IMR-90 (cell line): Measurements from ENCODE around the gene OSBPL9. TPM values are rescaled to one million over a fixed set of nuclear protein-coding genes. Genes with fewer than 3 reads are reported as not detected.

Experiments
- ATAC-seq: fragments of 200-7000 bp; cut with Tn5 transposase; 2 replicates; pipeline ENCODE4 v1.9.1; 2020; ENCODE audit warnings: low read depth, mild to moderate bottlenecking, moderate library complexity
- BruUV-seq: library from RNA; stranded (reverse); fragments of 400-500 nt; replicated peaks from 2 replicates; lab custom pipeline; 2021; lab: Mats Ljungman, UMichigan
- CTCF ChIA-PET: fragments of 300-600 bp; formaldehyde crosslinking; extraction: SDS; loops from one replicate; lab custom pipeline; 2021; ENCODE audit warnings: antibody characterized with exemption; lab: Yijun Ruan, JAX
- POLR2A ChIA-PET: fragments of 300-600 bp; sonication (Branson Sonifier 250); formaldehyde crosslinking; loops from one replicate; lab custom pipeline; 2022; ENCODE audit warnings: antibody characterized with exemption; ENCODE audit not compliant: unreplicated experiment; lab: Charles Lee
- DNase-seq: peaks from one replicate; pipeline ENCODE4 v3.0.0; 2013
- H2AFZ ChIP-seq: replicated peaks from 2 replicates; pipeline ENCODE3; 2013; ENCODE audit warnings: low read length, mild to moderate bottlenecking; ENCODE audit not compliant: poor library complexity
- H2AK5ac ChIP-seq: 2 replicates; pipeline ENCODE4 v1.6.1; 2013; ENCODE audit warnings: low read depth, low read length, inconsistent platforms
- H2AK9ac ChIP-seq: replicated peaks from 2 replicates; pipeline ENCODE3; 2013; ENCODE audit warnings: mild to moderate bottlenecking, low read depth, low read length, moderate library complexity; ENCODE audit not compliant: poor library complexity
- H2BK120ac ChIP-seq: 2 replicates; pipeline ENCODE4 v1.6.1; 2013; ENCODE audit warnings: low read depth, low read length, inconsistent platforms
- H2BK15ac ChIP-seq: 3 replicates; pipeline ENCODE4 v1.6.1; 2013; ENCODE audit warnings: low read depth, low read length, inconsistent platforms
- H2BK20ac ChIP-seq: 2 replicates; pipeline ENCODE4 v1.6.1; 2013; ENCODE audit warnings: low read depth, mild to moderate bottlenecking, inconsistent platforms, low read length, moderate library complexity
- H2BK5ac ChIP-seq: 2 replicates; pipeline ENCODE4 v1.6.1; 2013; ENCODE audit warnings: mild to moderate bottlenecking, low read depth, low read length, inconsistent platforms; ENCODE audit not compliant: poor library complexity, severe bottlenecking
- H3K14ac ChIP-seq: replicated peaks from 2 replicates; pipeline ENCODE4 v1.6.1; 2013; ENCODE audit warnings: low read depth, low read length, inconsistent platforms
- H3K18ac ChIP-seq: 2 replicates; pipeline ENCODE4 v1.6.1; 2013; ENCODE audit warnings: low read depth, low read length, control low read depth
- H3K23ac ChIP-seq: 2 replicates; pipeline ENCODE4 v1.6.1; 2013; ENCODE audit warnings: low read depth, low read length, inconsistent platforms
- H3K27ac ChIP-seq: 2 replicates; pipeline ENCODE4 v1.5.1; 2013; ENCODE audit warnings: mild to moderate bottlenecking, control low read depth, low read length; ENCODE audit not compliant: insufficient read depth
- H3K27me3 ChIP-seq: 2 replicates; pipeline ENCODE4 v1.6.1; 2013; ENCODE audit warnings: low read length; ENCODE audit not compliant: control insufficient read depth, insufficient read depth
- H3K36me3 ChIP-seq: 2 replicates; pipeline ENCODE4 v1.6.1; 2013; ENCODE audit warnings: low read length, mixed read lengths; ENCODE audit not compliant: control insufficient read depth, insufficient read depth
- H3K4ac ChIP-seq: 2 replicates; pipeline ENCODE4 v1.6.1; 2013; ENCODE audit warnings: low read depth, low read length, inconsistent platforms
- H3K4me1 ChIP-seq: 2 replicates; pipeline ENCODE4 v1.6.1; 2013; ENCODE audit warnings: low read length, mixed read lengths; ENCODE audit not compliant: control insufficient read depth, insufficient read depth
- H3K4me2 ChIP-seq: 2 replicates; pipeline ENCODE4 v1.6.1; 2013; ENCODE audit warnings: low read depth, mild to moderate bottlenecking, control low read depth, low read length, moderate library complexity
- H3K4me3 ChIP-seq: 2 replicates; pipeline ENCODE4 v1.5.1; 2013; ENCODE audit warnings: low read depth, mild to moderate bottlenecking, control low read depth, low read length, moderate library complexity; ENCODE audit not compliant: insufficient read depth
- H3K56ac ChIP-seq: 2 replicates; pipeline ENCODE4 v1.6.1; 2013; ENCODE audit warnings: low read length, inconsistent platforms; ENCODE audit not compliant: insufficient read depth; ENCODE audit errors: extremely low read depth
- H3K79me1 ChIP-seq, 2 experiments: 2 replicates each; pipeline ENCODE4 v1.6.1; 2013; ENCODE audit warnings: low read length in 2 of 2, inconsistent platforms in 1 of 2, low read depth in 1 of 2
- H3K9ac ChIP-seq: 2 replicates; pipeline ENCODE4 v1.6.1; 2013; ENCODE audit warnings: low read depth, low read length, control low read depth
- H3K9me1 ChIP-seq: 2 replicates; pipeline ENCODE4 v1.6.1; 2013; ENCODE audit warnings: low read length, inconsistent platforms; ENCODE audit not compliant: insufficient read depth
- H3K9me3 ChIP-seq: 2 replicates; pipeline ENCODE4 v1.6.1; 2013; ENCODE audit warnings: low read length; ENCODE audit not compliant: control insufficient read depth, insufficient read depth
- H4K20me1 ChIP-seq: 2 replicates; pipeline ENCODE4 v1.6.1; 2013; ENCODE audit warnings: low read length, inconsistent platforms; ENCODE audit not compliant: insufficient read depth
- H4K5ac ChIP-seq: 2 replicates; pipeline ENCODE4 v1.6.1; 2013; ENCODE audit warnings: mild to moderate bottlenecking, low read depth, low read length, control low read depth
- H4K8ac ChIP-seq, 2 experiments: 2 replicates each; pipeline ENCODE4 v1.6.1; 2013; ENCODE audit warnings: low read depth in 2 of 2, low read length in 2 of 2, control low read depth in 1 of 2, inconsistent platforms in 1 of 2
- H4K91ac ChIP-seq: 2 replicates; pipeline ENCODE4 v1.6.1; 2013; ENCODE audit warnings: low read depth, low read length, inconsistent platforms; ENCODE audit not compliant: insufficient read depth
- BHLHE40 ChIP-seq: fragments of 150-350 bp; IDR thresholded peaks from 2 replicates; pipeline ENCODE4 v1.6.1; 2016; ENCODE audit warnings: mild to moderate bottlenecking, low read depth, low read length
- CEBPB ChIP-seq: IDR thresholded peaks from 2 replicates; pipeline ENCODE4 v1.6.1; 2012; ENCODE audit warnings: low read depth, low read length, improper control_type of control experiment
- CHD1 ChIP-seq: IDR thresholded peaks from 2 replicates; pipeline ENCODE4 v1.6.1; 2012; ENCODE audit warnings: low read depth, low read length, improper control_type of control experiment
- CTCF ChIP-seq: conservative IDR thresholded peaks from 2 replicates; pipeline ENCODE4 v1.5.1; 2012; ENCODE audit warnings: mild to moderate bottlenecking, low read depth, low read length, improper control_type of control experiment
- ELK1 ChIP-seq: fragments of 150-350 bp; IDR thresholded peaks from 2 replicates; pipeline ENCODE4 v1.6.1; 2016; ENCODE audit warnings: low read depth, mild to moderate bottlenecking, low read length, moderate library complexity, borderline replicate concordance
- FOS ChIP-seq: fragments of 150-350 bp; IDR thresholded peaks from 2 replicates; pipeline ENCODE4 v1.6.1; 2016; ENCODE audit warnings: low read depth, low read length
- MAFK ChIP-seq: IDR thresholded peaks from 2 replicates; pipeline ENCODE4 v1.6.1; 2012; ENCODE audit warnings: low read depth, low read length, improper control_type of control experiment
- MAZ ChIP-seq: IDR thresholded peaks from 2 replicates; pipeline ENCODE4 v1.6.1; 2012; ENCODE audit warnings: low read depth, mild to moderate bottlenecking, low read length, improper control_type of control experiment, moderate library complexity, borderline replicate concordance
- MXI1 ChIP-seq: IDR thresholded peaks from 2 replicates; pipeline ENCODE4 v1.6.1; 2012; ENCODE audit warnings: low read depth, mild to moderate bottlenecking, low read length, moderate library complexity, borderline replicate concordance
- NFE2L2 ChIP-seq: fragments of 150-350 bp; IDR thresholded peaks from 2 replicates; pipeline ENCODE4 v1.6.1; 2016; ENCODE audit warnings: low read depth, mild to moderate bottlenecking, low read length
- POLR2A ChIP-seq: IDR thresholded peaks from 2 replicates; pipeline ENCODE4 v1.6.1; 2012; ENCODE audit warnings: mild to moderate bottlenecking, low read depth, low read length
- RAD21 ChIP-seq: IDR thresholded peaks from 2 replicates; pipeline ENCODE4 v1.6.1; 2012; ENCODE audit warnings: low read length, improper control_type of control experiment
- RCOR1 ChIP-seq: IDR thresholded peaks from 2 replicates; pipeline ENCODE4 v1.6.1; 2012; ENCODE audit warnings: mild to moderate bottlenecking, low read length, improper control_type of control experiment; ENCODE audit not compliant: insufficient replicate concordance
- RFX5 ChIP-seq: IDR thresholded peaks from 2 replicates; pipeline ENCODE4 v1.8.0; 2012; ENCODE audit warnings: low read depth, mild to moderate bottlenecking, low read length, moderate library complexity
- SMC3 ChIP-seq: fragments of 150-350 bp; IDR thresholded peaks from 2 replicates; pipeline ENCODE4 v1.6.1; 2016; ENCODE audit warnings: low read depth, mild to moderate bottlenecking, antibody characterized with exemption, low read length, moderate library complexity
- USF2 ChIP-seq: fragments of 150-350 bp; IDR thresholded peaks from 2 replicates; pipeline ENCODE4 v1.6.1; 2017; ENCODE audit warnings: mild to moderate bottlenecking, antibody characterized with exemption, low read length, low read depth
- WGBS, 2 experiments: methylation state at CpG; one replicate each; pipeline versions ENCODE4 v1.1.5 to v1.1.7; 2013; ENCODE audit warnings: missing lambda C conversion rate in 2 of 2; ENCODE audit not compliant: insufficient read length in 1 of 2; ENCODE audit errors: extremely low coverage in 2 of 2; 5-methylcytosine and 5-hydroxymethylcytosine counted together
- dilution Hi-C: fragments of 300-500 bp; cut with HindIII; formaldehyde crosslinking; loops from one replicate; pipeline ENCODE4 v1.14.3; 2018; ENCODE audit warnings: low sequenced_read_pairs; ENCODE audit not compliant: unreplicated experiment
- in situ Hi-C: fragments of 300-500 bp; cut with MboI; formaldehyde crosslinking; loops from 3 replicates; pipeline ENCODE4 v1.14.3; 2019; ENCODE audit warnings: low sequenced_read_pairs, inconsistent platforms, mixed read lengths
- intact Hi-C: fragments of 100-400 bp; cut with micrococcal nuclease; formaldehyde crosslinking; loops from 2 replicates; pipeline ENCODE4 v1.10.0; 2022
- polyA plus RNA-seq, 3 experiments: library from polyadenylated mRNA; depleted of rRNA; stranded (reverse); fragments of >200 nt; gene quantifications; 2 replicates each; pipeline ENCODE4 v1.2.3, GENCODE V29; 2012; ENCODE audit warnings: low replicate concordance in 1 of 3
- total RNA-seq: library from RNA; depleted of rRNA; stranded (reverse); fragments of >200 nt; gene quantifications from 2 replicates; pipeline ENCODE4 v1.2.3, GENCODE V29; 2012

Gene OSBPL9
- total and polyA plus RNA-seq, 2 of the 4 experiments (the other 2 are of a cell fraction), result 51.4 to 127 TPM

- no peak overlapping the region; the same call in 1 of the 2 replicates for H3K27ac ChIP-seq
- no TSS peak for BruUV-seq
- H3K9ac ChIP-seq, result peak overlapping the region; percentile 3; the same call in 1 of the 2 replicates
- DNase-seq (no peak), ATAC-seq (no peak)
- H4K91ac ChIP-seq, result peak overlapping the region; percentile 56; the same call in 1 of the 2 replicates
- no peak overlapping the region for H2AFZ ChIP-seq
- H2AK5ac ChIP-seq, result no peak overlapping the region
- H2BK5ac ChIP-seq, result peak overlapping the region; percentile 42
- TF ChIP-seq NFE2L2, result no peak
- TF ChIP-seq CHD1, result no peak
- TF ChIP-seq SMC3, result no peak
- no peak for TF ChIP-seq POLR2A
- no peak for TF ChIP-seq BHLHE40
- no peak for TF ChIP-seq MAZ
- no peak for TF ChIP-seq USF2
- no peak for TF ChIP-seq RFX5
- no peak for TF ChIP-seq RCOR1
- TF ChIP-seq RAD21, result no peak
- TF ChIP-seq MXI1, result no peak
- no peak for TF ChIP-seq ELK1
- TF ChIP-seq CTCF, result no peak
- TF ChIP-seq MAFK, result no peak
- TF ChIP-seq CEBPB, result no peak
- TF ChIP-seq FOS, result no peak
- intact Hi-C loops (no loop called here), dilution Hi-C loops (no loop called here), in situ Hi-C loops (no loop called here)
- H4K20me1 ChIP-seq, result no peaks in the 10 kb centered on the region; the same call in 1 of the 2 replicates
- H2AK9ac ChIP-seq, result no peak overlapping the region
- H3K18ac ChIP-seq, result peak overlapping the region; percentile 70; the same call in 1 of the 2 replicates
- no peak overlapping the region; the same call in 1 of the 2 replicates for H4K5ac ChIP-seq
- H3K4me3 ChIP-seq, result no peak overlapping the region
- no peak overlapping the region for H3K4me2 ChIP-seq
- WGBS, 2 experiments, result no CpG with 5 or more reads among the region's 2 CpGs
- CTCF ChIA-PET, result interaction anchor here (1.0 kb wide), 1 partner anchor 17 kb away, joined by 3 read pairs; no protein-coding TSS in a partner anchor
- peak overlapping the region; percentile 72 for H3K14ac ChIP-seq
- peaks cover 46 to 69% of the 10 kb centered on the region in 2 experiments for H3K79me1 ChIP-seq
- peak overlapping the region; percentile 25; the same call in 1 of the 2 replicates for H3K23ac ChIP-seq
- H3K4me1 ChIP-seq, result peaks cover 18% of the 10 kb centered on the region
- no peaks in the 10 kb centered on the region for H3K36me3 ChIP-seq
- 0 out of 3 replicates have a peak overlapping the region, but pooled peaks have one; percentile 61 for H2BK15ac ChIP-seq
- H3K56ac ChIP-seq, result no peak overlapping the region
- peak overlapping the region; percentile 47 to 82; a peak in 2 of 4 replicates for H4K8ac ChIP-seq
- H3K9me3 ChIP-seq, result no peaks in the 10 kb centered on the region
- H2BK20ac ChIP-seq, result no peak overlapping the region; the same call in 1 of the 2 replicates
- H3K27me3 ChIP-seq, result no peaks in the 10 kb centered on the region
- H3K9me1 ChIP-seq, result peaks cover 16% of the 10 kb centered on the region
- peak overlapping the region; percentile 76; the same call in 1 of the 2 replicates for H2BK120ac ChIP-seq
- POLR2A ChIA-PET, result no interaction called here
- H3K4ac ChIP-seq, result peak overlapping the region; percentile 73; the same call in 1 of the 2 replicates
Observed at GRCh38 chr1:51669816-51670215, 52.9 kb downstream of the OSBPL9 start.
